Panc1 (cell line): ENCODE measurements around the gene MB21D2. TPM values are rescaled to one million over a fixed set of nuclear protein-coding genes. Genes with fewer than 3 reads are reported as not detected.

Source experiments
- ATAC-seq: fragments of 200-7000 bp; cut with Tn5 transposase; 2 replicates; pipeline ENCODE4 v1.9.1; 2020; ENCODE audit warnings: mild to moderate bottlenecking, moderate library complexity
- BruUV-seq: library from RNA; stranded (reverse); fragments of 400-500 nt; replicated peaks from 2 replicates; lab custom pipeline; 2021; lab: Mats Ljungman, UMichigan
- CTCF ChIA-PET: fragments of 300-600 bp; sonication (Branson Sonifier 250); formaldehyde crosslinking; loops from one replicate; lab custom pipeline; 2022; ENCODE audit warnings: antibody characterized with exemption; lab: Charles Lee
- POLR2A ChIA-PET: fragments of 300-600 bp; sonication (Branson Sonifier 250); formaldehyde crosslinking; loops from one replicate; lab custom pipeline; 2022; ENCODE audit warnings: antibody characterized with exemption; lab: Charles Lee
- DNase-seq: peaks from one replicate; pipeline ENCODE4 v3.0.0-alpha.2; 2010; ENCODE audit warnings: low read depth, low spot score
- H3K27ac ChIP-seq: 2 replicates; pipeline ENCODE4 v1.5.1; 2011; ENCODE audit warnings: mild to moderate bottlenecking, low read length, inconsistent platforms
- H3K27me3 ChIP-seq: fragments of 200-500 bp; sonication (Bioruptor generic); 2 replicates; pipeline ENCODE4 v1.6.0; 2014; ENCODE audit warnings: low read length, inconsistent platforms; ENCODE audit not compliant: control insufficient read depth, insufficient read depth
- H3K36me3 ChIP-seq: fragments of 200-500 bp; sonication (Bioruptor generic); 2 replicates; pipeline ENCODE4 v1.5.1; 2014; ENCODE audit warnings: inconsistent platforms, mild to moderate bottlenecking, low read length, moderate library complexity; ENCODE audit not compliant: control insufficient read depth, insufficient read depth
- H3K4me1 ChIP-seq: 2 replicates; pipeline ENCODE4 v1.5.1; 2011; ENCODE audit warnings: inconsistent platforms, mild to moderate bottlenecking, low read length, moderate library complexity; ENCODE audit not compliant: control insufficient read depth, insufficient read depth
- H3K4me3 ChIP-seq, 2 experiments: 2 replicates each; pipeline ENCODE4 v1.5.1; 2011 to 2012; ENCODE audit warnings: low read depth in 2 of 2, low read length in 2 of 2, mild to moderate bottlenecking in 2 of 2, inconsistent platforms in 1 of 2, moderate library complexity in 1 of 2
- H3K9me3 ChIP-seq: fragments of 200-500 bp; sonication (Bioruptor generic); 2 replicates; pipeline ENCODE4 v1.5.1; 2014; ENCODE audit warnings: low read depth, mild to moderate bottlenecking, inconsistent platforms, low read length, moderate library complexity; ENCODE audit not compliant: control insufficient read depth, insufficient read depth
- POLR2AphosphoS5 ChIP-seq: IDR thresholded peaks from 2 replicates; pipeline ENCODE4 v1.6.1; 2012; ENCODE audit warnings: mild to moderate bottlenecking, low read depth, low read length, moderate library complexity
- REST ChIP-seq, 2 experiments: IDR thresholded peaks; 2 replicates each; pipeline ENCODE4 v1.6.1; 2011 to 2012; ENCODE audit warnings: low read depth in 2 of 2, control low read depth in 1 of 2, low read length in 1 of 2, mild to moderate bottlenecking in 1 of 2, moderate library complexity in 1 of 2; ENCODE audit not compliant: insufficient read depth in 1 of 2
- SIN3A ChIP-seq: IDR thresholded peaks from 2 replicates; pipeline ENCODE4 v1.6.1; 2012; ENCODE audit warnings: low read depth, mild to moderate bottlenecking, low read length, moderate library complexity, borderline replicate concordance; ENCODE audit not compliant: insufficient read depth
- TCF7L2 ChIP-seq: IDR thresholded peaks from 2 replicates; pipeline ENCODE4 v1.6.1; 2011; ENCODE audit warnings: mild to moderate bottlenecking, low read depth, low read length, inconsistent platforms
- in situ Hi-C: cut with HindIII; loops from 2 replicates; pipeline ENCODE4 v1.10.0; 2016; ENCODE audit warnings: low sequenced_read_pairs, low pct_unique_long_range_greater_than_20kb
- intact Hi-C: fragments of 100-400 bp; cut with micrococcal nuclease; formaldehyde crosslinking; loops from one replicate; pipeline ENCODE4 v1.10.0; 2022; ENCODE audit not compliant: unreplicated experiment
- total RNA-seq: library from RNA; stranded (reverse); gene quantifications from one replicate; pipeline ENCODE4 v1.2.1, GENCODE V29; 2021; ENCODE audit not compliant: unreplicated experiment
- TF ChIP-seq, protein P1 (sequence below): fragments of 450-650 bp; IDR thresholded peaks from 2 replicates; pipeline ENCODE4 v1.5.1; 2017; ENCODE audit warnings: mild to moderate bottlenecking

The MB21D2 gene
- total RNA-seq, 1 experiment from 2014 or later: 7.8 TPM

GRCh38 chr3:192913540-192913939 lies 4.1 kb downstream of the MB21D2 start:
- no peak for TF ChIP-seq REST (IDR thresholded peaks at IDR 0.05; ENCODE audit: insufficient read depth in 1 of 2, low read depth in 2 of 2, low read length in 1 of 2)
- no peak for TF ChIP-seq TCF7L2
- TF ChIP-seq SIN3A: no peak
- TF ChIP-seq, protein P1, sequence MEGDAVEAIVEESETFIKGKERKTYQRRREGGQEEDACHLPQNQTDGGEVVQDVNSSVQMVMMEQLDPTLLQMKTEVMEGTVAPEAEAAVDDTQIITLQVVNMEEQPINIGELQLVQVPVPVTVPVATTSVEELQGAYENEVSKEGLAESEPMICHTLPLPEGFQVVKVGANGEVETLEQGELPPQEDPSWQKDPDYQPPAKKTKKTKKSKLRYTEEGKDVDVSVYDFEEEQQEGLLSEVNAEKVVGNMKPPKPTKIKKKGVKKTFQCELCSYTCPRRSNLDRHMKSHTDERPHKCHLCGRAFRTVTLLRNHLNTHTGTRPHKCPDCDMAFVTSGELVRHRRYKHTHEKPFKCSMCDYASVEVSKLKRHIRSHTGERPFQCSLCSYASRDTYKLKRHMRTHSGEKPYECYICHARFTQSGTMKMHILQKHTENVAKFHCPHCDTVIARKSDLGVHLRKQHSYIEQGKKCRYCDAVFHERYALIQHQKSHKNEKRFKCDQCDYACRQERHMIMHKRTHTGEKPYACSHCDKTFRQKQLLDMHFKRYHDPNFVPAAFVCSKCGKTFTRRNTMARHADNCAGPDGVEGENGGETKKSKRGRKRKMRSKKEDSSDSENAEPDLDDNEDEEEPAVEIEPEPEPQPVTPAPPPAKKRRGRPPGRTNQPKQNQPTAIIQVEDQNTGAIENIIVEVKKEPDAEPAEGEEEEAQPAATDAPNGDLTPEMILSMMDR: no peak
- TF ChIP-seq POLR2AphosphoS5: no peak
- BruUV-seq: no TSS peak
- POLR2A ChIA-PET: no interaction called here
- Histone ChIP-seq H3K4me1 (peaks cover 19% of the 10 kb centered on the region), H3K36me3 (no peaks in the 10 kb centered on the region; the same call in 1 of the 2 replicates), H3K9me3 (no peaks in the 10 kb centered on the region), H3K27ac (no peak overlapping the region), H3K4me3 (no peak overlapping the region), H3K27me3 (no peaks in the 10 kb centered on the region)
- in situ Hi-C loops (no loop called here), intact Hi-C loops (no loop called here)
- ATAC-seq (no peak), DNase-seq (no peak)
- CTCF ChIA-PET: interaction anchor here (0.8 kb wide), 1 partner anchor 21 kb away, joined by 3 read pairs; no protein-coding TSS in a partner anchor

- POLR2A ChIA-PET: no interaction called here
- Histone ChIP-seq H3K9me3 (no peaks in the 10 kb centered on the region), H3K4me1 (peaks cover 17% of the 10 kb centered on the region), H3K36me3 (no peaks in the 10 kb centered on the region), H3K27ac (no peak overlapping the region), H3K4me3 (no peak overlapping the region), H3K27me3 (no peaks in the 10 kb centered on the region)
- intact Hi-C loops: no loop called here
- CTCF ChIA-PET: no interaction called here
- DNase-seq (no peak), ATAC-seq (no peak)
- TF ChIP-seq REST (IDR thresholded peaks at IDR 0.05; ENCODE audit: insufficient read depth in 1 of 2, low read depth in 2 of 2, low read length in 1 of 2) (no peak), TCF7L2 (no peak), POLR2AphosphoS5 (no peak), SIN3A (no peak)
- TF ChIP-seq, protein P1: no peak
- BruUV-seq: no TSS peak
- in situ Hi-C loops: no loop called here
These were observed 6.4 kb downstream of the MB21D2 start for GRCh38 chr3:192911293-192911692.
